ENCODE results near the gene APLP2. TPM values are rescaled to one million over a fixed set of nuclear protein-coding genes. Genes with fewer than 3 reads are reported as not detected.

The APLP2 gene
- total and polyA plus RNA-seq, 2 of the 13 experiments (the other 11 are each of a cell fraction or from before 2014, with no cell fraction given), result 315 to 594 TPM

DNA sequence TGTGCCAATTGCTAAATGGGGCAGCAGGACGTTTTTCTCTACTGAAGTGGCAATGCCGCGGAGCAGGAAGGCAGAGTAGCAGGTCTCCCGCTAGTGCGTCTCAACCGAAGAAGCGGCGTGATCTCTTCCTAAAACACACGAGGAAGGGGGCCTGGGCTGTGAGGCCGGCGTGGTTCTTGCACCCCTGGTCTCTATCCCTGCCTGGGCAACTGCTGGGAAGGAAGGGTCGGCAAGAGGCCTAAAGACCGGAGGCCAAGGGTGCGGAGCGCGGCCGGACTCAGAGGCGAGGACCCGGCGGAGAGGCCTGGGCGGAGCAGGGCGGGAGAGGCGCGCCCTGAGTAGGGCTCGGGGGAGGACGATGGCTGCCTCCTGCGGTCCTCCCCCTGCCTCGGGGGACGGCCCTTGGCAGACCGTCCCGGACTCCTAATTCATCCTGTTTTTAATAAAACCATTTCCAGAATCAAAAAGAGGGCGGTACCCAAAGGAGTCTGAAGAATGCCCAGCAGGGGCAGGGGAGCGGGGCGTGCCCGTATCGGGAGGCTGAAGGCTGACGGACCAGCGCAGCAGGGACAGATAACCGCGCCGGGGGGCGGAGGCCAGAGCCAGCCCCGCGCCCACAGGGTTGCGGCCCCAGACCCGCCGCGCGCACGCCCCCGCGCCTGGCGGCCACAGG, 572 bp upstream of the APLP2 start (continued):
- TF ChIP-seq, protein P1, sequence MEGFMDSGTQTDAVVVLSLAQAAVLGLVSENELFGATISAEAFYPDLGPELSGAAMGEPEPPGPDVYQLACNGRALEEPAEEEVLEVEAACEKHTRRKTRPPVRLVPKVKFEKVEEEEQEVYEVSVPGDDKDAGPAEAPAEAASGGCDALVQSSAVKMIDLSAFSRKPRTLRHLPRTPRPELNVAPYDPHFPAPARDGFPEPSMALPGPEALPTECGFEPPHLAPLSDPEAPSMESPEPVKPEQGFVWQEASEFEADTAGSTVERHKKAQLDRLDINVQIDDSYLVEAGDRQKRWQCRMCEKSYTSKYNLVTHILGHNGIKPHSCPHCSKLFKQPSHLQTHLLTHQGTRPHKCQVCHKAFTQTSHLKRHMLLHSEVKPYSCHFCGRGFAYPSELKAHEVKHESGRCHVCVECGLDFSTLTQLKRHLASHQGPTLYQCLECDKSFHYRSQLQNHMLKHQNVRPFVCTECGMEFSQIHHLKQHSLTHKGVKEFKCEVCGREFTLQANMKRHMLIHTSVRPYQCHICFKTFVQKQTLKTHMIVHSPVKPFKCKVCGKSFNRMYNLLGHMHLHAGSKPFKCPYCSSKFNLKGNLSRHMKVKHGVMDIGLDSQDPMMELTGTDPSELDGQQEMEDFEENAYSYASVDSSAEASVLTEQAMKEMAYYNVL (CRISPR knock-in tag; IDR thresholded peaks at IDR 0.05; ENCODE audit: borderline replicate concordance), result peak; percentile 48; the same call in 1 of the 2 replicates
- TF ChIP-seq DBP (CRISPR knock-in tag; IDR thresholded peaks at IDR 0.05; ENCODE audit: not compliant biosample characterization), result no peak
- TF ChIP-seq, protein P2, sequence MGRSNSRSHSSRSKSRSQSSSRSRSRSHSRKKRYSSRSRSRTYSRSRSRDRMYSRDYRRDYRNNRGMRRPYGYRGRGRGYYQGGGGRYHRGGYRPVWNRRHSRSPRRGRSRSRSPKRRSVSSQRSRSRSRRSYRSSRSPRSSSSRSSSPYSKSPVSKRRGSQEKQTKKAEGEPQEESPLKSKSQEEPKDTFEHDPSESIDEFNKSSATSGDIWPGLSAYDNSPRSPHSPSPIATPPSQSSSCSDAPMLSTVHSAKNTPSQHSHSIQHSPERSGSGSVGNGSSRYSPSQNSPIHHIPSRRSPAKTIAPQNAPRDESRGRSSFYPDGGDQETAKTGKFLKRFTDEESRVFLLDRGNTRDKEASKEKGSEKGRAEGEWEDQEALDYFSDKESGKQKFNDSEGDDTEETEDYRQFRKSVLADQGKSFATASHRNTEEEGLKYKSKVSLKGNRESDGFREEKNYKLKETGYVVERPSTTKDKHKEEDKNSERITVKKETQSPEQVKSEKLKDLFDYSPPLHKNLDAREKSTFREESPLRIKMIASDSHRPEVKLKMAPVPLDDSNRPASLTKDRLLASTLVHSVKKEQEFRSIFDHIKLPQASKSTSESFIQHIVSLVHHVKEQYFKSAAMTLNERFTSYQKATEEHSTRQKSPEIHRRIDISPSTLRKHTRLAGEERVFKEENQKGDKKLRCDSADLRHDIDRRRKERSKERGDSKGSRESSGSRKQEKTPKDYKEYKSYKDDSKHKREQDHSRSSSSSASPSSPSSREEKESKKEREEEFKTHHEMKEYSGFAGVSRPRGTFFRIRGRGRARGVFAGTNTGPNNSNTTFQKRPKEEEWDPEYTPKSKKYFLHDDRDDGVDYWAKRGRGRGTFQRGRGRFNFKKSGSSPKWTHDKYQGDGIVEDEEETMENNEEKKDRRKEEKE (IDR thresholded peaks at IDR 0.05), result no peak
- no peak for TF ChIP-seq RBAK (CRISPR knock-in tag; IDR thresholded peaks at IDR 0.05)
- TF ChIP-seq ZFP36L1 (CRISPR knock-in tag; IDR thresholded peaks at IDR 0.05), result no peak
- TF ChIP-seq, protein P3, sequence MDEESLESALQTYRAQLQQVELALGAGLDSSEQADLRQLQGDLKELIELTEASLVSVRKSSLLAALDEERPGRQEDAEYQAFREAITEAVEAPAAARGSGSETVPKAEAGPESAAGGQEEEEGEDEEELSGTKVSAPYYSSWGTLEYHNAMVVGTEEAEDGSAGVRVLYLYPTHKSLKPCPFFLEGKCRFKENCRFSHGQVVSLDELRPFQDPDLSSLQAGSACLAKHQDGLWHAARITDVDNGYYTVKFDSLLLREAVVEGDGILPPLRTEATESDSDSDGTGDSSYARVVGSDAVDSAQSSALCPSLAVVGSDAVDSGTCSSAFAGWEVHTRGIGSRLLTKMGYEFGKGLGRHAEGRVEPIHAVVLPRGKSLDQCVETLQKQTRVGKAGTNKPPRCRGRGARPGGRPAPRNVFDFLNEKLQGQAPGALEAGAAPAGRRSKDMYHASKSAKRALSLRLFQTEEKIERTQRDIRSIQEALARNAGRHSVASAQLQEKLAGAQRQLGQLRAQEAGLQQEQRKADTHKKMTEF (CRISPR knock-in tag; IDR thresholded peaks at IDR 0.05), result peak; percentile 54; the same call in 1 of the 2 replicates
- TF ChIP-seq IRF2 (CRISPR knock-in tag; IDR thresholded peaks at IDR 0.05), result no peak
- no peak for TF ChIP-seq SIX4 (CRISPR knock-in tag; IDR thresholded peaks at IDR 0.05)
- no peak for TF ChIP-seq ZNF549 (CRISPR knock-in tag; IDR thresholded peaks at IDR 0.05)
- 0 out of 2 replicates have a peak, but pooled peaks have one; percentile 5 for TF ChIP-seq GATAD2A (CRISPR knock-in tag; IDR thresholded peaks at IDR 0.05)
- peak; percentile 68; the same call in 1 of the 2 replicates for TF ChIP-seq ZNF234 (CRISPR knock-in tag; conservative IDR thresholded peaks at IDR 0.05)
- TF ChIP-seq SRY (CRISPR knock-in tag; IDR thresholded peaks at IDR 0.05), result no peak
- TF ChIP-seq RFX3 (CRISPR knock-in tag; IDR thresholded peaks at IDR 0.05), result no peak
- TF ChIP-seq TRIM24 (CRISPR knock-in tag; IDR thresholded peaks at IDR 0.05), result no peak
- no peak; the same call in 1 of the 2 replicates for TF ChIP-seq HOXA5 (CRISPR knock-in tag; IDR thresholded peaks at IDR 0.05)
- TF ChIP-seq CREM (IDR thresholded peaks at IDR 0.05), result no peak
- no peak for TF ChIP-seq CREM (CRISPR knock-in tag; IDR thresholded peaks at IDR 0.05)
- no peak for TF ChIP-seq ZNF75D (CRISPR knock-in tag; IDR thresholded peaks at IDR 0.05; ENCODE audit: borderline replicate concordance)
- peak; percentile 48 for TF ChIP-seq YY1 (IDR thresholded peaks at IDR 0.05; ENCODE audit: insufficient read depth, insufficient replicate concordance, low read depth, low read length)
- TF ChIP-seq ZNF749 (CRISPR knock-in tag; IDR thresholded peaks at IDR 0.05; ENCODE audit: borderline replicate concordance), result peak; percentile 42; the same call in 1 of the 2 replicates
- no peak for TF ChIP-seq MAFF (IDR thresholded peaks at IDR 0.05; ENCODE audit: low read depth, low read length)
- no peak for TF ChIP-seq ZNF431 (CRISPR knock-in tag; IDR thresholded peaks at IDR 0.05; ENCODE audit: borderline replicate concordance, low read depth)
- TF ChIP-seq NONO (IDR thresholded peaks at IDR 0.05), result no peak
- TF ChIP-seq NONO (CRISPR knock-in tag; conservative IDR thresholded peaks at IDR 0.05), result 0 out of 2 replicates have a peak, but pooled peaks have one; percentile 14

Measured in HepG2 (cell line).